T-helper 1 cell treated with Interleukin-12 subunit alpha and Interleukin-12 subunit beta and Interleukin-4 antibody, amounts not matched to agents 30 μg/mL and 1 μg/mL, for 36 hours (primary cell): ENCODE data around the gene PNRC2.
A peak's percentile ranks its signal among the peaks of the same experiment; 100 is the strongest.
"Not testable (repeated sequence)": the region's sequence is repeated elsewhere in the genome, so short reads cannot be mapped to it uniquely, and the experiment has no call there.

ENCODE experiments used
- H3K27ac Mint-ChIP-seq: one replicate; pipeline ENCODE4 v1.8.0; 2021; ENCODE audit warnings: mild to moderate bottlenecking, mixed read lengths
- H3K27me3 Mint-ChIP-seq: one replicate; pipeline ENCODE4 v1.8.0; 2021; ENCODE audit warnings: low read depth, mixed read lengths
- H3K36me3 Mint-ChIP-seq: one replicate; pipeline ENCODE4 v1.8.0; 2021; ENCODE audit warnings: low read depth, mixed read lengths
- H3K4me1 Mint-ChIP-seq: one replicate; pipeline ENCODE4 v1.8.0; 2021; ENCODE audit warnings: low read depth, mixed read lengths
- H3K4me3 Mint-ChIP-seq: one replicate; pipeline ENCODE4 v1.8.0; 2021; ENCODE audit warnings: mild to moderate bottlenecking, moderate library complexity, mixed read lengths
- H3K9me3 Mint-ChIP-seq: one replicate; pipeline ENCODE4 v1.8.0; 2021; ENCODE audit warnings: mixed read lengths

Gene PNRC2

GRCh38 chr1:23964235-23964668, 4.6 kb downstream of the PNRC2 start:
- Mint-ChIP-seq H3K4me1 (peaks cover 50% of the 10 kb centered on the region), H3K27me3 (no peaks in the 10 kb centered on the region), H3K4me3 (no peak overlapping the region), H3K36me3 (peaks cover 58% of the 10 kb centered on the region), H3K27ac (peak overlapping the region; percentile 19), H3K9me3 (no peaks in the 10 kb centered on the region)

- H3K9me3 Mint-ChIP-seq: no peaks in the 10 kb centered on the region
- peaks cover 50% of the 10 kb centered on the region for H3K4me1 Mint-ChIP-seq
- H3K36me3 Mint-ChIP-seq: peaks cover 56% of the 10 kb centered on the region
- no peak overlapping the region for H3K4me3 Mint-ChIP-seq
- H3K27ac Mint-ChIP-seq: peak overlapping the region; percentile 1
- no peaks in the 10 kb centered on the region for H3K27me3 Mint-ChIP-seq
Measured at GRCh38 chr1:23964790-23965740, 5.4 kb downstream of the PNRC2 start.

GRCh38 chr1:23966973-23967493, 7.4 kb downstream of the PNRC2 start:
- Mint-ChIP-seq H3K9me3 (no peaks in the 10 kb centered on the region), H3K4me1 (peaks cover 44% of the 10 kb centered on the region), H3K36me3 (peaks cover 46% of the 10 kb centered on the region), H3K27me3 (no peaks in the 10 kb centered on the region), H3K27ac (peak overlapping the region; percentile 4), H3K4me3 (no peak overlapping the region)

- Mint-ChIP-seq H3K36me3 (peaks cover 45% of the 10 kb centered on the region), H3K27ac (peak overlapping the region; percentile 26), H3K27me3 (no peaks in the 10 kb centered on the region), H3K4me1 (peaks cover 42% of the 10 kb centered on the region), H3K4me3 (no peak overlapping the region), H3K9me3 (no peaks in the 10 kb centered on the region)
Measured at GRCh38 chr1:23967871-23968270, 8.2 kb downstream of the PNRC2 start.

GRCh38 chr1:23977187-23977853, 17.7 kb downstream of the PNRC2 start:
- Mint-ChIP-seq H3K4me1 (peaks cover 48% of the 10 kb centered on the region), H3K27me3 (no peaks in the 10 kb centered on the region), H3K4me3 (peak overlapping the region; percentile 67), H3K36me3 (peaks cover 45% of the 10 kb centered on the region), H3K27ac (peak overlapping the region; percentile 77), H3K9me3 (no peaks in the 10 kb centered on the region)

GRCh38 chr1:23977854-23978191, 18.2 kb downstream of the PNRC2 start:
- H3K27me3 Mint-ChIP-seq: no peaks in the 10 kb centered on the region
- H3K9me3 Mint-ChIP-seq: no peaks in the 10 kb centered on the region
- H3K4me1 Mint-ChIP-seq: peaks cover 48% of the 10 kb centered on the region
- peak overlapping the region; percentile 94 for H3K4me3 Mint-ChIP-seq
- peak overlapping the region; percentile 67 for H3K27ac Mint-ChIP-seq
- H3K36me3 Mint-ChIP-seq: peaks cover 43% of the 10 kb centered on the region

- peak overlapping the region; percentile 94 for H3K4me3 Mint-ChIP-seq
Measured at GRCh38 chr1:23978805-23979204, 19.2 kb downstream of the PNRC2 start.

GRCh38 chr1:23979387-23979880, 19.8 kb downstream of the PNRC2 start:
- Mint-ChIP-seq H3K27me3 (no peaks in the 10 kb centered on the region), H3K36me3 (peaks cover 32% of the 10 kb centered on the region), H3K4me1 (peaks cover 40% of the 10 kb centered on the region), H3K4me3 (peak overlapping the region; percentile 94), H3K9me3 (no peaks in the 10 kb centered on the region), H3K27ac (peak overlapping the region; percentile 85)

More at GRCh38 chr1:23978805-23979204, 19.2 kb downstream of the PNRC2 start:
- Mint-ChIP-seq H3K4me1 (peaks cover 44% of the 10 kb centered on the region), H3K27me3 (no peaks in the 10 kb centered on the region), H3K9me3 (no peaks in the 10 kb centered on the region), H3K27ac (peak overlapping the region; percentile 85), H3K36me3 (peaks cover 37% of the 10 kb centered on the region)

- H3K4me1 Mint-ChIP-seq: peaks cover 36% of the 10 kb centered on the region
- H3K27me3 Mint-ChIP-seq: no peaks in the 10 kb centered on the region
- H3K36me3 Mint-ChIP-seq: peaks cover 27% of the 10 kb centered on the region
- H3K9me3 Mint-ChIP-seq: no peaks in the 10 kb centered on the region
- H3K27ac Mint-ChIP-seq: peak within 1 kb of the TSS; percentile 99
- peak within 1 kb of the TSS; percentile 94 for H3K4me3 Mint-ChIP-seq
Measured at GRCh38 chr1:23979881-23980727, 20.5 kb downstream of the PNRC2 start, which contains the start of gene SRSF10. Gene SRSF10 (minus strand): TSS chr1:23980327. CDS start chr1:23980255, 72 bp downstream.

GRCh38 chr1:23980728-23981070, 21.1 kb downstream of the PNRC2 start:
- Mint-ChIP-seq H3K36me3 (peaks cover 27% of the 10 kb centered on the region), H3K9me3 (no peaks in the 10 kb centered on the region), H3K27me3 (no peaks in the 10 kb centered on the region), H3K4me1 (peaks cover 35% of the 10 kb centered on the region), H3K27ac (peak overlapping the region; percentile 99), H3K4me3 (peak overlapping the region; percentile 94)

- peaks cover 14% of the 10 kb centered on the region for H3K4me1 Mint-ChIP-seq
- no peak overlapping the region for H3K27ac Mint-ChIP-seq
- no peaks in the 10 kb centered on the region for H3K9me3 Mint-ChIP-seq
- peaks cover under 1% of the 10 kb centered on the region for H3K36me3 Mint-ChIP-seq
- no peaks in the 10 kb centered on the region for H3K27me3 Mint-ChIP-seq
- no peak overlapping the region for H3K4me3 Mint-ChIP-seq
Measured at GRCh38 chr1:23984417-23985186, 25.0 kb downstream of the PNRC2 start.

GRCh38 chr1:23987038-23987437, 27.4 kb downstream of the PNRC2 start:
- not testable (repeated sequence) for H3K27ac Mint-ChIP-seq, H3K9me3 Mint-ChIP-seq, H3K4me1 Mint-ChIP-seq, H3K27me3 Mint-ChIP-seq, H3K36me3 Mint-ChIP-seq, H3K4me3 Mint-ChIP-seq

- H3K27ac Mint-ChIP-seq: no peak overlapping the region
- no peaks in the 10 kb centered on the region for H3K9me3 Mint-ChIP-seq
- H3K27me3 Mint-ChIP-seq: no peaks in the 10 kb centered on the region
- peaks cover 6% of the 10 kb centered on the region for H3K4me1 Mint-ChIP-seq
- no peak overlapping the region for H3K4me3 Mint-ChIP-seq
- no peaks in the 10 kb centered on the region for H3K36me3 Mint-ChIP-seq
Measured at GRCh38 chr1:23989263-23989662, 29.6 kb downstream of the PNRC2 start.
